Lung microvascular endothelial cell (primary cell): Measurements from ENCODE around the gene KRT4. TPM values are rescaled to one million over a fixed set of nuclear protein-coding genes. Genes with fewer than 3 reads are reported as not detected.

Experiments
- DNase-seq, 2 donors: peaks; one replicate each; pipeline versions ENCODE4 v3.0.0 to v3.0.0-alpha.2; 2010; ENCODE audit warnings: low read depth in 2 of 2
- total RNA-seq: library from RNA; depleted of rRNA; stranded (reverse); fragments of >200 nt; gene quantifications from 2 replicates; pipeline ENCODE4 v1.2.1, GENCODE V29; 2014

KRT4 gene
- total RNA-seq, 1 donor from 2014 or later: not detected

DNA sequence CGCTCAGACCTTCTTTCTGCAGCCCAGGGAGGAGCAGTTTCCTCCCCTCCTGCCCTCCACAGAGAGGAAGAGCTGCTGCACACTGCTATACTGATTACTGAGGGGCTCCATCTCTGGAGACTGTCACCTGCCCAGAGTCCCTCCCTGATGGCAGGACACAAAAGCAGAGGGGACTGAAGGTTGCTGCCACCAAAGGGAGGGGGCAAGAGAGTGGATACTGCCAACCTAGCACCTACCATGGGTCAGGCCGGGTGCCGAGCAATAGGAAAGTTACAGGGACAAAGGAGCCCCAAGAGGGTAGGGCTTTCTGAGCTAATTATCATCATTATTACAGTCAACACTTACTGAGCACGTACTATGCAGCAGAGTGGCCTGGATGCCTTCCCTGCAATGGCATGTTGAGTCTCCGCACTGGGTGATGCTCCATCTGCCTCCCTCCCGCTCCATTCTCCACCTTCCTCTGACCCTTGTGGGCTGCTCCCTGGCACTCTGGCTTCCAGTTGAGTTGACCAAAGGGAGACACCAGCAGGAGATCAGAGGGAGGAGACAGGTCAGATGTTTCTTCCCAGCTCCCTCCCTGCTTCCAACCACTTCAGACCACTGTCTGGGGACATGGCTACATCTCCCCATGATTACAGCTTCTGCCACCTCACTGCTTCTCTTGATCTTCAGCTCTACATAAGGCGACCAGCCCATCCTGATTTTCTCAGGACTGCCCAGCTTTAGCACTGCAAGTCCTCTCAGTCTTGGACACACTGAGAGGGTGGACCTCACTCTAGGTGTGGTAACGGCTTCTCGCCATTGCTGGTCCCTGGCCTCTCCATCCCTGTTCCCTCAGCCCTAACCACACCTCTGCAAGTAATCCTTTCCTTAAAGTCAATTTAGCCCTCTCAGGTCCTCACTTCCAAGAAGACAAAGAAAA lies 22.8 kb upstream of the KRT4 start:
- no peak for DNase-seq

- peak; percentile 14 to 89 for DNase-seq
Measured at GRCh38 chr12:52836042-52836466, 22.1 kb upstream of the KRT4 start.

DNA sequence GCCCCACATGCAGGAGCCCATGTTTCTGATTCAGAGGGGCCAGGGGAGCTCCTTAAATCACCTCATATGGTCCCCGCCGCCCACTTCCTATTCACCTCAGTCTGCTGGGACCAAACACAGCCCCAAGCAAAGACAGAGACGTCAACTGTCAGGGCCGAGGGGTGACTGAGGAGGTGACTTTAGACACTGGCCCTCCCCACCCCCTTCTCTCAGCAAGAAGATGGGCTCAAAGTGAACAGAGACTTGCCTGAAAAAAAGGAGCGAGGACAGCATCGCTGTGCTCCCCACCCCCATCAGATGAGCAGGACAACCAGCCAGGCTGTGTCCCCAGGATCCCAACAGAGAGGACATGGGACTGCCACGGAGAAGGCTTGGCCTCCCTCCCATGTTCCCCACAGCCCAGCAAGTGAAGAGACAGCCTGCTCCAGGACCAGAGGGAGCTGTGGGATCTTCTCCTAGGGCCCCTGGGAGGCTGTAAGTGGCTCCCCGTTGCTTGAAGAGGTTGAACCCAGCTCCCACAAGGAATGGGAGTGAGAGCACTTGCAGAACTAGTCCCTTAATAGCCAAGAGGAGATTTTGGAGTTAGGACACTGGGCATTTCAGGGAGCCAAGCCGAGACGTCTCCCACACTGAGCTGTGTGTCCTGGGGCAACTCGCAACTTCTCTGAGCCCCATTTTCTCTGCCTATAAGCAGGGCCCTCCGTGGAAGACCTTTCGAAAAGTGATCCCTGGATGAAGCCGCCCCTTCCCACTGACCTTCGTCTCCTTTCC lies 21.5 kb upstream of the KRT4 start:
- DNase-seq: no peak

DNA sequence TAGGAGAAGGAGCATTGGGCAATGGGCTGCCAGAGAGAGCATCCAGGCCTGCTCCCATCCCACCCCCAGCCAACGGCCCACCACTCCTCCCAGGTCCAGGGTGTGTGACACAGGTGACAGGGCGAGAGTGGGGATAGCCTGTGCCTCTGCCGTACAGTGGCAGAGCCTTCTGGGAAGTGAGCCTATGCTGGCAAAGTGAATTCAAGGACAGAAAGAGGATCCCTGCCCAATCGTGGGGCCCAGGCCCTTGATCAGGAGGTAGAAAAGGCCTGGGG lies 20.7 kb upstream of the KRT4 start:
- DNase-seq: no peak

DNA sequence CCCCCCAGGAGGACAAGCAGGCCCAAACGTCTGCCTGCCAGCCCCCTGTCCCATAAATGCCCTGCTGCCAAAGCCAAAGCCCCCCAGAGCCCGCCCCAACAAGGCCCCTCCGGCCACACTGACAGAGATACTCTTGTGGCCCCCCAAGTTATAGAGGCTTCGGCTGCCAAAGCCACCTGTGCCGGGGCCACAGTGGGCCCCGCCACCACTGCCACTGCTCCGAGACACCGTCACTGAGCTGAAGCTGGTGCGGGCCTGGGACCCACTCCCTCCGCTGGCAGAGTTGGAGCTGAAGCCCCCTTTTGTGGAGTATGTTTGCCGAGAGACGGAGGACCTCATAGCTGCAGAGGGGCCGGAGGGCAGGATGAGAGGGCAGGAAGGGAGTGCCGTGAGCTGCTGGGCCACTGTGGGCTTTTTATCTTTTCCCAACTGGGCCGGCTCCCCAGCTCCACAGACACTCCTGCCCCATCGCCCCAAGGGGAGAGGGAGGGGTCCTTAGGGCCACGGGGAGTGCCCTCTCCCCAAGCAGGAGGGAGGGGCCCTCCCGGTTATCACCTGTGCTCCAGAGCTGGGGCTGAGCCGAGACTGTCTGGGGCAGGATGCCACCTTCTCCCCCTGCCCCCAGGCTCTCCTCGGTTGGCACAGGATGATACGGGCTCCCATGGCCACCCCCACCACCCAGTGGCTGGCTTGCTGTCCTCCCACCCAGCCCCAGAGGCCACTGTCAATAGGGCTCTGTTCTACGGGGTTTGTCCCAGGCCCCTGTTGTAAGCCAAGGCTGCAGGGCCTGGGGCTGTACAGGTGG lies 20.2 kb upstream of the KRT4 start, which contains the start of gene KRT79:
KRT79 (minus strand) TSS at position 390 of the 805 bp plus-strand sequence; CDS start at position 339, 51 bp downstream.
- DNase-seq: no peak

DNA sequence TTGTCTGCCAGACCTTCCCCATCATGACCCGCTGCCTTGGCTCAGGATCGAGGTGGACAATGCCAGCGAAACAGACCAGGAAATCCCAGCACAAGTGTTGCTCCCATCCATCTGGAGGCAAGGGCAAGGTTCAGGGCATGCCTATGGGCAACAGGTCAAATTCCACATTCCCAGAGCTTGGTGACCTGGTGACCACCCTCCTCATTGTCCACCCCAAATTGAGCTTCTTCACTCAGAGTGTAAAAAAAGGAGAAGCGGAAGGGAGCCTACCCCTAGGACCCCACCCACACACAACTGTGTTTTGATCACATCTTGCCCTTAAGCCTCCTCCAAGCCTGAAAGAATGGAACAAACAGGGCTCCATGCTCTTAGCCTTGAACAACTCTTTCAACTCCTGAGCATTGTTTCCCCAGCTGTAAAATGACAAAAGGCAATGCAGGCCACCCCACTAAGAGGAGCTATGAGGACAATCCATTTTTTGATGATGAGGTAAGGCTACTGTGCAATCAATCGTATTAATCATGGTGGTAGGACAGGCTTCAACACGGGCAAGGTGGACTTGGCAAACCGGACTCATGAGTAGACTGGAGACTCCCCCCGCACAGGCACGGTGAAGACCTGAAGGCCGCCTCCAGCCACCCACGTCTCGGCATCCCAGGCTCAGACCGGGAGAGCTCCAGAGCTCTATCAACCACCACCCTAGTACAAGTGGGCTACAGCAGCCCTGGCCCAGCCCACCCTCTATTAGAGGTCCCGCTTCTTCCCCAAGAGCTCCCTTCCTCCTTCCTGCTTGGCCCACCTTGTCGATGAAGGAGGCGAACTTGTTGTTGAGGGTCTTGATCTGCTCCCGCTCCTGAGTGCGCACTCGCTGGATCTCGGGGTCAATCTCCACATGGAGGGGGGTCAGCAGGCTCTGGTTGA lies 19.3 kb upstream of the KRT4 start:
- no peak for DNase-seq

GRCh38 chr12:52832451-52832850 lies 18.5 kb upstream of the KRT4 start:
- no peak for DNase-seq

GRCh38 chr12:52831251-52831650 lies 17.3 kb upstream of the KRT4 start:
- no peak for DNase-seq

GRCh38 chr12:52829986-52830770 lies 16.3 kb upstream of the KRT4 start:
- DNase-seq: no peak

- no peak for DNase-seq
Measured at GRCh38 chr12:52828591-52829021, 14.7 kb upstream of the KRT4 start.

GRCh38 chr12:52828156-52828555 lies 14.2 kb upstream of the KRT4 start:
- no peak for DNase-seq

DNA sequence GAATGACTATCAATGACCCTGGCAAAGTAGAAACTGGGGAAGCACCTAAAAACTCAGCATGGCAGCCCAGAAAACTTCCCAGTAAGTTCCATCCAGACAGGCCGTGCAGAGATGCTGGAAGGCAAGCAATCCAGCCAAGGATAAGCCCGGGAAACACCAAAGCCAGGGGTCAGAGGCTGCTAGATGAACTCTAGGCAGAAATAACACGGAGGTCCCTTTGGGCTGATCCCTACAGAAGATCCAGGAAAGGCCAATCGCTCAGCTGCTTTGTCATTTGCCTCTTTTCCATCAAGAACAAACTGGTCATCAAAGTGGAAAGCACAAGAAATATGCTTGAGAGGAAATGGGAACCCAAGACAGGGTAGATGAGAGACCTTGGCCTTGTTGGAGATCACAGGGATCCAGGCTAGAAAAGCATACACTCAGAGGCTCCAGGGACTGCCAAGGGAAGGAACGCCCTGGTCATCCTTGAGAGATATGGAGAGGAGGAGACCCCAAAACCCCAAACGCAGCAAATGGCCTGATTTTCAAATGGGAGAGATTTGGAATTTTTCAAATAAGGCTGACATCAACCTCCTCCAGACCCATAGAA lies 13.7 kb upstream of the KRT4 start:
- DNase-seq: no peak

DNA sequence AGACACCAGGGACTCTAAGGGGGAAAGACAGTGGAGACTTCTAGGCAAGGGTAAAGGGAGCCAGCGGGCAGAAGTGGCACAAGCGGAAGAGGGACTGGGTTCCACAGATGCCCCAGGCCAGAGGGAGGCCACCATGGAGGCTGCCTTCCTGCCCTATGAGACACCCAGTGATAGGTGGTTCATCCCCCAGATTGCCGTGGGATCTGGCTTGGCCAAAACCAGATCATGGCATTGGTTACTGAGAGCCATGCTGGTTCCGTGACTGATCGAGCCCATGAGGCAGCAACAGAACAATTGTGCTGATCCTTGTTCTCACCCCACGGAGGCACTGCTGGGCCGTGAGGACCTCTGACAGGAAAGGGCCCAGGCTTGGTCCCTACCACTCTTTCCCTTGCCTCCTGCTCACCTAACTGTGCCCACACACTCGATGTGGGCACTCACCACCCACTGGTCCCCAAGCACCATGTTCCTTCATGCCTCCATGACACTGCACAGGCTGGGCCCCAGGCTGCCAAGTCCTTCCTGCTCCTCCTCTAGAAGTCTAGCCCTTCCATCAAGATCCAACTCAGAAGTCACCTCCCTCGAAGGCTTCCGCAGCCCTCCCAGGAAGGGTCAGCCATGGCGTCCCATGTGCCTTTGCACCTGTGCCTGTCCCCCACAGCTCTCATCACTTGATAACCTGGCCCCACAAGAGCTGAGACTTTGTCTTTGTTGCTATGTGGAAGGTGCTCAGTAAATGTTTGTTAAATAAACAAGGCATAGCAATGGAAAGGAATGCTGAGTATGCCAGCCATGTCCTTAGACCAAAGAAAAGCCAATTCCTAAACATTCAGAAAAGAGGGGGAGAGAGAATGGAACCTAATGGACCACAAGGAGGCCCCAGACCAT lies 12.9 kb upstream of the KRT4 start:
- DNase-seq: no peak

- no peak for DNase-seq
Measured at GRCh38 chr12:52825961-52826360, 12.0 kb upstream of the KRT4 start.

GRCh38 chr12:52824741-52825410 lies 11.0 kb upstream of the KRT4 start:
- no peak for DNase-seq

DNA sequence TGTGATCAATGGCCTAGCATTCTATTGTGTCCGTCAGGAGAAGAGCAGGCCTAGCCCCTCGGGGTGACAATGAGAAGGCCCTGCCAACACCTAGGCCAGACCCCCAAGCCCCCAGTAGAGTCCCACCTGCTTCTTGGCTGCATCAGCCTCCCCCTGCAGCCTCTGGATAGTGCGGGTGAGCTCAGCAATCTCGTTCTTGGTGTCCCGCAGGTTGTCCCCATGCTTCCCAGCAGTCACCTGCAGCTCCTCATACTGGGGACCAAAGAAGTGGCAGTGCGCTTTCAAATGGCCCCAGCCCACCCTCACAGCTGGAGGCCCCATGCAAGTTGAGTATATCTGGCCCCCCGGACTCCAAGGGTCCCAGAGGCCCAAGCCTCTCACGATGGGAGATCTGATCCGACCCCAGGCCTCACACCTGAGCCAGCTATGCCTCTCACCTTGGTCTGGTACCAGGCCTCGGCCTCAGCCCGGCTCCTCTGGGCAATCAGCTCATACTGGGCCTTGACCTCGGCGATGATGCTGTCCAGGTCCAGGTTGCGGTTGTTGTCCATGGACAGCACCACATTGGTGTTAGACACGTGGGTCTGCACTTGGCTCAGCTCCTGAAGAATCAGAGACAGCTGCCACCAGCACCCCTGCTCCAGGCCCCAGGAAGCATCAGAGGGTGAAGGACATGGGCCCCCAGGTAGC lies 10.0 kb upstream of the KRT4 start:
- no peak for DNase-seq

- no peak for DNase-seq
Measured at GRCh38 chr12:52822771-52823510, 9.0 kb upstream of the KRT4 start.
